Lung (tissue), 12 donors: ENCODE data around the gene NPBWR2. TPM values are rescaled to one million over a fixed set of nuclear protein-coding genes. Genes with fewer than 3 reads are reported as not detected.

ENCODE experiments used
- ATAC-seq: fragments of 200-7000 bp; cut with Tn5 transposase; one replicate; pipeline ENCODE4 v1.9.1; 2020; ENCODE audit warnings: moderate number of reproducible peaks; ENCODE audit not compliant: insufficient read depth, low FRiP score
- DNase-seq, 3 donors: peaks; one replicate each; pipeline ENCODE4 v3.0.0-alpha.2; 2013 to 2017
- H3K27ac ChIP-seq, 2 donors: one replicate each; pipeline ENCODE4 v1.5.1; 2013; ENCODE audit warnings: mild to moderate bottlenecking in 2 of 2, moderate library complexity in 2 of 2, control low read depth in 1 of 2, inconsistent platforms in 1 of 2, low read depth in 1 of 2, low read length in 1 of 2
- H3K27me3 ChIP-seq, 3 donors: one replicate each; pipeline ENCODE4 v1.5.1; 2013; ENCODE audit warnings: low read length in 2 of 3; ENCODE audit not compliant: control insufficient read depth in 3 of 3, insufficient read depth in 3 of 3
- H3K36me3 ChIP-seq, 4 donors: one replicate each; pipeline ENCODE4 v1.5.1; 2013; ENCODE audit warnings: low read length in 4 of 4, mild to moderate bottlenecking in 1 of 4, moderate library complexity in 1 of 4; ENCODE audit not compliant: control insufficient read depth in 4 of 4, insufficient read depth in 4 of 4
- H3K4me1 ChIP-seq, 5 donors: one replicate each; pipeline ENCODE4 v1.5.1; 2013; ENCODE audit warnings: low read length in 5 of 5, mild to moderate bottlenecking in 2 of 5, moderate library complexity in 1 of 5; ENCODE audit not compliant: control insufficient read depth in 5 of 5, insufficient read depth in 5 of 5
- H3K4me3 ChIP-seq: one replicate; pipeline ENCODE4 v1.5.1; 2013; ENCODE audit warnings: mild to moderate bottlenecking, control low read depth, moderate library complexity
- H3K9ac ChIP-seq, 2 donors: one replicate each; pipeline ENCODE4 v1.5.1; 2013; ENCODE audit warnings: low read length in 2 of 2, control low read depth in 1 of 2; ENCODE audit not compliant: insufficient read depth in 1 of 2
- H3K9me3 ChIP-seq, 4 donors: one replicate each; pipeline ENCODE4 v1.5.1; 2013; ENCODE audit warnings: low read length in 3 of 4, mild to moderate bottlenecking in 1 of 4, moderate library complexity in 1 of 4; ENCODE audit not compliant: control insufficient read depth in 4 of 4, insufficient read depth in 3 of 4
- CTCF ChIP-seq: IDR thresholded peaks from 2 replicates; pipeline ENCODE4 v1.5.1; 2012; ENCODE audit warnings: mild to moderate bottlenecking; ENCODE audit errors: control extremely low read depth, extremely low read depth
- WGBS, 2 donors: extraction: QIAGEN DNeasy Blood & Tissue Kit; methylation state at CpG; one replicate each; pipeline ENCODE4 v1.1.7; 2013; 5-methylcytosine and 5-hydroxymethylcytosine counted together
- polyA plus RNA-seq, 2 donors: library from polyadenylated mRNA; stranded (reverse); fragments of 200-250 nt; gene quantifications; one replicate each; pipeline ENCODE4 v1.2.1, GENCODE V29; 2013
- total RNA-seq, 2 donors: library from RNA; depleted of rRNA in 1 of 2; stranded (reverse); fragments of >200 nt in 1 of 2; gene quantifications; one replicate each; pipeline ENCODE4 v1.2.1, GENCODE V29; 2014 to 2021
- donor health status: control.
- donor health status: control.
- donor health status: Bipolar disorder and iron deficiency.
- donor health status: healthy.
- donor health status: DM: yes; HTN: yes; CAD: no.

Gene NPBWR2
- total and polyA plus RNA-seq, 4 donors: not detected

- 94 to 95% methylated on average over 7 to 9 of the region's 11 CpGs for WGBS, 2 donors
Observed at GRCh38 chr20:64086801-64087200, 20.6 kb downstream of the NPBWR2 start.

GRCh38 chr20:64084685-64085152 lies 22.6 kb downstream of the NPBWR2 start:
- WGBS, 2 donors: 12 to 13% methylated on average over 23 of the region's 23 CpGs
- no peak for TF ChIP-seq CTCF
- ATAC-seq: no peak

More at GRCh38 chr20:64086801-64087200, 20.6 kb downstream of the NPBWR2 start:
- Histone ChIP-seq H3K27ac (no peak overlapping the region), H3K4me3 (no peak overlapping the region), H3K9me3 (no peaks in the 10 kb centered on the region), H3K27me3 (peaks cover 3 to 52% (median 16%) of the 10 kb centered on the region in 3 donors), H3K9ac (no peak overlapping the region), H3K36me3 (no peaks in the 10 kb centered on the region), H3K4me1 (peaks cover 0 to 29% (median 8%) of the 10 kb centered on the region in 5 donors)
- DNase-seq: no peak
- ATAC-seq: no peak
- no peak for TF ChIP-seq CTCF

GRCh38 chr20:64083804-64084684 lies 23.3 kb downstream of the NPBWR2 start, which contains the start of gene LKAAEAR1:
LKAAEAR1 (minus strand) TSS chr20:64084398; CDS start chr20:64084219, 179 bp downstream.
- no peak for TF ChIP-seq CTCF
- Histone ChIP-seq H3K9me3 (no peaks in the 10 kb centered on the region), H3K4me3 (peak within 1 kb of the TSS; percentile 37), H3K27me3 (peaks cover 3 to 42% (median 16%) of the 10 kb centered on the region in 3 donors), H3K9ac (no peak within 1 kb of the TSS), H3K36me3 (no peaks in the 10 kb centered on the region), H3K27ac (no peak within 1 kb of the TSS), H3K4me1 (peaks cover 0 to 46% (median 10%) of the 10 kb centered on the region in 5 donors)
- no peak for ATAC-seq
- 2 to 3% methylated on average over 49 to 86 of the region's 86 CpGs for WGBS, 2 donors
- peak; percentile 32 to 49 (median 36) for DNase-seq

More at GRCh38 chr20:64084685-64085152, 22.6 kb downstream of the NPBWR2 start:
- H3K27me3 ChIP-seq: peaks cover 3 to 48% (median 16%) of the 10 kb centered on the region in 3 donors
- H3K4me1 ChIP-seq: peaks cover 0 to 42% (median 8%) of the 10 kb centered on the region in 5 donors
- H3K36me3 ChIP-seq: no peaks in the 10 kb centered on the region
- no peak overlapping the region for H3K9ac ChIP-seq
- no peak overlapping the region for H3K27ac ChIP-seq
- no peaks in the 10 kb centered on the region for H3K9me3 ChIP-seq
- peak in 1 of 3 donors; percentile 42 for DNase-seq
- no peak overlapping the region for H3K4me3 ChIP-seq
